ENCODE measurements around the gene APOD. TPM values are rescaled to one million over a fixed set of nuclear protein-coding genes. Genes with fewer than 3 reads are reported as not detected.
"Not testable (repeated sequence)": the region's sequence is repeated elsewhere in the genome, so short reads cannot be mapped to it uniquely, and the experiment has no call there.

APOD gene
- total RNA-seq, 1 donor, result 2.9 TPM

- DNase-seq (ENCODE audit: low read depth), result no peak
- TF ChIP-seq, protein P1, sequence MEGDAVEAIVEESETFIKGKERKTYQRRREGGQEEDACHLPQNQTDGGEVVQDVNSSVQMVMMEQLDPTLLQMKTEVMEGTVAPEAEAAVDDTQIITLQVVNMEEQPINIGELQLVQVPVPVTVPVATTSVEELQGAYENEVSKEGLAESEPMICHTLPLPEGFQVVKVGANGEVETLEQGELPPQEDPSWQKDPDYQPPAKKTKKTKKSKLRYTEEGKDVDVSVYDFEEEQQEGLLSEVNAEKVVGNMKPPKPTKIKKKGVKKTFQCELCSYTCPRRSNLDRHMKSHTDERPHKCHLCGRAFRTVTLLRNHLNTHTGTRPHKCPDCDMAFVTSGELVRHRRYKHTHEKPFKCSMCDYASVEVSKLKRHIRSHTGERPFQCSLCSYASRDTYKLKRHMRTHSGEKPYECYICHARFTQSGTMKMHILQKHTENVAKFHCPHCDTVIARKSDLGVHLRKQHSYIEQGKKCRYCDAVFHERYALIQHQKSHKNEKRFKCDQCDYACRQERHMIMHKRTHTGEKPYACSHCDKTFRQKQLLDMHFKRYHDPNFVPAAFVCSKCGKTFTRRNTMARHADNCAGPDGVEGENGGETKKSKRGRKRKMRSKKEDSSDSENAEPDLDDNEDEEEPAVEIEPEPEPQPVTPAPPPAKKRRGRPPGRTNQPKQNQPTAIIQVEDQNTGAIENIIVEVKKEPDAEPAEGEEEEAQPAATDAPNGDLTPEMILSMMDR (IDR thresholded peaks at IDR 0.05; ENCODE audit: insufficient read depth, low read length), result no peak
- H3K4me3 ChIP-seq (ENCODE audit: low read depth, low read length), result no peak overlapping the region
Measured at GRCh38 chr3:195596765-195597171, 13.0 kb upstream of the APOD start.

GRCh38 chr3:195595785-195596531, 12.2 kb upstream of the APOD start:
- TF ChIP-seq, protein P1 (IDR thresholded peaks at IDR 0.05; ENCODE audit: insufficient read depth, low read length), result no peak
- H3K4me3 ChIP-seq (ENCODE audit: low read depth, low read length), result no peak overlapping the region

DNA sequence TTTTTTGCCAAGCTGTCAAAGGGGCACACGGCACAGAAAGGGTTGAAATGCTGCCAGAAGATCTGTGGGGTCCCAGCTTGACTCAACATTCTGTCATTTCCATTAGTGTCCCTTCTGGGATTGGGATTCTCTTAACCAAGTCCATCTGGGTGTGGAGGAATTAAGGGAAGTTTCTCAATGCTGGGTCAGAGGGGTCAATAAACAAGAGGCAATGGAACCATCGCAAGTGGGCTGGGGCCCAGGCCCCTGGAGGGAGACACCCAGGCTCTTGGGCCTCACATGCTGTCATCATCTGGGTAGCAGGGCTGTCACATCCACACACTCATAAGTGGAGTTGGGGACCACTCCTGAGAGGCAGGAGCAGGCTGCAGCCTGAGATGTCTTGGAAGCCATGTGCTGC, 8.1 kb upstream of the APOD start:
- TF ChIP-seq, protein P1 (IDR thresholded peaks at IDR 0.05; ENCODE audit: insufficient read depth, low read length), result no peak
- no peak for DNase-seq (ENCODE audit: low read depth)
- H3K4me3 ChIP-seq (ENCODE audit: low read depth, low read length), result no peak overlapping the region

More at GRCh38 chr3:195595785-195596531, 12.2 kb upstream of the APOD start:
- DNase-seq (ENCODE audit: low read depth), result no peak

- no peak overlapping the region for H3K4me3 ChIP-seq (ENCODE audit: low read depth, low read length)
- TF ChIP-seq, protein P1 (IDR thresholded peaks at IDR 0.05; ENCODE audit: insufficient read depth, low read length), result no peak
- DNase-seq (ENCODE audit: low read depth), result no peak
Measured at GRCh38 chr3:195591220-195591619, 7.5 kb upstream of the APOD start.

DNA sequence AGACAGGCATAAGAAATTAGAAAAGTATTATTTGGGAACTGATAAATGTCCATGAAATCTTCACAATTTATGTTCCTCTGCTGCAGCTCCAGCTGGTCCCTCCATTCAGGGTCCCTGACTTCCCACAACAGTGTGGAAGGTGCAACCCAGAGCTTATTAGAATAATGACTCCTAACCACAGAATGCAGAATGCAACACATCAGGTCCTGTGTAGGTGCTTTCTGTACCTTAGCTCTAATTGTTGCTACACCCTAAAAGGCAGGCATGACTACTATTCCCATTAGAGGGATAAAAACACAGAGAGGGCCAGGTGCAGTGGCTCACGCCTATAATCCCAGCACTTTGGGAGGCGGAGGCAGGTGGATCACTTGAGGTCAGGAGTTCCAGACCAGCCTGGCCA, 6.6 kb upstream of the APOD start:
- not testable (repeated sequence) for H3K4me3 ChIP-seq (ENCODE audit: low read depth, low read length); DNase-seq (ENCODE audit: low read depth)

GRCh38 chr3:195589796-195590195, 6.1 kb upstream of the APOD start:
- not testable (repeated sequence) for H3K4me3 ChIP-seq (ENCODE audit: low read depth, low read length); DNase-seq (ENCODE audit: low read depth)

DNA sequence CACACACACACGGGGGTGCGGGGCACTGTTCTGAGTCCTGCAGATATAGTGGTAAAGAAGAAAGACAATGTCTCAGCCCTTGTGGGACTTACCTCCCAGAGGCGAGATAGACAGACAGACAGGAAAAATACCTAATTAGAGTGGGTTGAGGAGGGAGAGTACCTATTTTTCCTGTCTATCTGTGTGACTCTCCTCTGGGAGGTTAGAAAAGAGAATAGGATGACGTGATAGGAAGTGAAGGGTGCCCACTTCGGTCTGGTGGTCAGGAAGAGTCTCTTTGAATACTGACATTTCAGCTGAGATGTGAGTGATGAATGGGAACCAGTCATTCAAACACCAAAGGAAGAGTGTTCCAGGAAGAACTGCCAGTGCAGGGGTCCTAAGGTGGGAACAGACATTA, 4.1 kb upstream of the APOD start:
- no peak for DNase-seq (ENCODE audit: low read depth)

More for the DNA sequence above, 4.1 kb upstream of the APOD start:
- no peak overlapping the region for H3K4me3 ChIP-seq (ENCODE audit: low read depth, low read length)
- TF ChIP-seq, protein P1 (IDR thresholded peaks at IDR 0.05; ENCODE audit: insufficient read depth, low read length), result no peak
